GM19468 (cell line): Measurements from ENCODE around the gene DOK1.
"Not testable (repeated sequence)": the region's sequence is repeated elsewhere in the genome, so short reads cannot be mapped to it uniquely, and the experiment has no call there.

ENCODE experiments used
- ATAC-seq: cut with Tn5 transposase; IDR thresholded peaks from one replicate; pipeline ENCODE4 v1.9.1; 2021; ENCODE audit warnings: mild to moderate bottlenecking, moderate library complexity, moderate number of reproducible peaks; ENCODE audit not compliant: unreplicated experiment; ENCODE audit errors: extremely low read depth

Gene DOK1

DNA sequence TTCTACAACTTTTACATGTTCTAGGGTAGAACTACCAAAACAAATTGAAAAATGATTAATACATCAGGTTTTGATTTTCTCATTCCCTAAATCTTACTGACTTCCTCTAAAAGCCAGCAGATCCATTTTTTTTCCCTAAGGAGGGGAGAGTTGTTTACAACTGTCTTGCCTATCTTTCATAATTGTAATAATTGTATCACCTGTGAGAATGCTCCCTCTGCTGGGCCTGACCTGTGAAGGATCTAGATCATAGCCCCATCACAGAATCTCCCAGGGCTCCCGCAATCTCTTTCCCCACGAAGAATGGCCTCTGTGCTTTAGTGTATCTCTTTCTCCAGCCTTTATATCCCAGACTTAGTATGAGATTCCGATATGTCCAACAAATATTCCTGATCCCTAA, 9.9 kb upstream of the DOK1 start:
- no peak for ATAC-seq

GRCh38 chr2:74546004-74546403, 8.5 kb upstream of the DOK1 start:
- no peak for ATAC-seq

DNA sequence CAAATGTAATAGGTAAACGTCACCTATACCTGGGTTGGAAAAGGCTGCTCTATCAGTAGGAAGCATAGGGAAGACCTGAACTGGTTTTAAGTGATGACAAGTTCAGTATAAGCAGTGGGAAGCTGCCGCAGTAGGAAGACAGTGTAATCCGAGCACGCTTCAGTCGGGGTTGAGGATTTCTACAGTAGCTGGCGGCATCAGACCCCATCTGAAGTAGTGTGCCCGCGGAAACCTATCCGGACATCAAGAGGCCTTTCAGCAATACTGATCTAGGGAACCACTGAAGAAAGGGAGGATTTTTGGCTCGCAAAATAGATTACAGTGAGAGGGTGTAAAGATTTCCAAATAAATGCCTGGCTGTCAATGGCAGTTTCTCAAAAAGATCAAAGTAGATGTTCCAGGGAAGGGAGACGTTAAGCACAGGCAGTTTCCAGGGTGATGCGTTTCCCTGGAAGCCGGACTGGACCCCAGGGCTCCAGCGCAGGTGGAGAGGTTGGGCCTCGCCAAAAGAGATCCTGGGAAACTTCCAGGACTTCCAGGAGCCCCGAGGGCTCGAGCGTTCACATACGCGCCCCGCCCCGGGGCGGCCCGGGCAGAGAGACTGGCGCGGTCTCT, 6.1 kb upstream of the DOK1 start:
- no peak for ATAC-seq

- no peak for ATAC-seq
Measured at GRCh38 chr2:74548900-74549826, 5.4 kb upstream of the DOK1 start.

DNA sequence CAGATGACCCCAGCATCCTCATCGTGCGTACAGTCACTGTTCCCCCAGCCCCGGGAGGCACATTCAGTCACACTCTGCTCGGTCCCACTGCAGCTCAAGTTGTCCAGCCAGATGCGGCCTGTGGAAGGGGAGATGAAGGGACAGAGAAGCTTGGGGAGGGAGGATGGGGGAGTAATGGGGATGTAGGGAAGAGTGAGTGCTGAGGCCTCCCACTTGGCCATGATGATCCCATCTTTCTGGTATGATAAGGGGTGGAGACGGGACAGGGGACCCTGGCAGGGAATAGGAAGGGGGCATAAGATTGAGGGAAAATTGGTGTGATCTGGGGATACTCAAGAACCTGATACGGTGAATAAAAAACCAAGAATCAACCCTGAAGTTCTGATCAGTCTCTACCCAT, 4.3 kb upstream of the DOK1 start:
- no peak for ATAC-seq

DNA sequence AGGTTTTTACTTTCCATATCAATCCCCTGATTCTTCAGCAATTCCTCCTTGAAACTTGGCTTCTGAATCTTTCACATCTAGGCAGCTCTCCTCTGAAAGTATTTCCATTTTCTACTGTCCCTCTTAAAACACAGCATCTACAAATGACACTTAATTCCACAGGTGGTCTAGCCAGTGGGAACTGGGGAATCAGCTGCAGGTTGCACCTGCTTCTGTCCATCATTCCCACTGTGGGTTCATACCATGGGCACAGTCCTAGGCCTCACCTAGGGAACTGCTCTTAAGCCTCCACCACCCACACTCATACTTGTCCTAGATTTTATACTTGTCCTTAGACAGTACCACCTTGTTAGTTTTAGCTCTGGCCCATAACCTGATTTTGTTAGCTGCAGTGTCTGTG, 3.0 kb upstream of the DOK1 start:
- ATAC-seq: no peak

- ATAC-seq: no peak
Measured at GRCh38 chr2:74551942-74552913, 2.3 kb upstream of the DOK1 start.

GRCh38 chr2:74552914-74553811, 1.4 kb upstream of the DOK1 start:
- ATAC-seq: no peak

DNA sequence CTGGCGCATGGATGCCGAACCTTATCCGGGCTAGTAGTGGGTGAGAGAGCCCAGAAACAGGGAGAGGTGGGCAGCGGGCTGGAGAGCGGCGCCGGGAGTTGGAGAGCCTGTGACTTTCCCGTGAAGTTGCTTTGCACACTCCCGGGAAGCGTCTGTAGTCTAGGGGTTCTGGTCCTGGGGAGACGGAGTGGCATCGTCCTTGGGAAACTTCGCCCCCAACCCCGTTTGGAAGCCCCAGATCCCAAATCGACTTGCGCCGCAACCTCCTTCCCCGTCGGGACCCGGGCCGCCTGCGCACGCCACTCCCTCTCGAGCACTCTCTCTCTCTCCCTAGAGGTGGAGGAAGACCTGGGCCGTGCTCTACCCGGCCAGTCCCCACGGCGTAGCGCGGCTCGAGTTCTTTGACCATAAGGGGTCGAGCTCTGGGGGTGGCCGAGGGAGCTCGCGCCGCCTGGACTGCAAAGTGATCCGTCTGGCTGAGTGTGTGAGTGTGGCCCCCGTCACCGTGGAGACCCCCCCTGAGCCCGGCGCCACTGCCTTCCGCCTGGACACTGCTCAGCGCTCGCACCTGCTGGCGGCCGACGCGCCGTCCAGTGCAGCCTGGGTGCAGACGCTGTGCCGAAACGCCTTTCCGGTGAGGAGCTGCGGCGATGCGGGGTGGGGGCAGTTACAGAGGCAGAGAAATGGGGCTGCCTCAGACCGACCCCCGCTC, 456 bp downstream of the DOK1 start:
- no peak for ATAC-seq

DNA sequence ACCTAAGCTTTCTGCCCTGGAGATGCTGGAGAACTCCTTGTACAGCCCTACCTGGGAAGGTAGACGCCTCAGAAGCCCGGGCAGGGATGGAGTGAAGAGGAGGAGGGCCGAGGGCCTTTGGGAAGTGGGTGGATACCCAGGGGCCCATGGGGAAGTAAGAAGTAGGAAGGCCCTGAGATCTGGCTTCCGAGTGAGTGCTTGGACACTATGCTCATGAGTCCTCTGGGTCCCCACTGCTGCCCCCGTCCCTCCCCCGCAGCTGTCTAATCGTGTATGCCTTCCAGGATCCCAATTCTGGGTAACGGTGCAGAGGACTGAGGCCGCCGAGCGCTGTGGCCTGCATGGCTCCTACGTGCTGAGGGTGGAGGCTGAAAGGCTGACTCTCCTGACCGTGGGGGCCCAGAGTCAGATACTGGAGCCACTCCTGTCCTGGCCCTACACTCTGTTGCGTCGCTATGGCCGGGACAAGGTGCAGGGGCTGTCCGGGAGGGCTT, 1.1 kb downstream of the DOK1 start:
- ATAC-seq: no peak

DNA sequence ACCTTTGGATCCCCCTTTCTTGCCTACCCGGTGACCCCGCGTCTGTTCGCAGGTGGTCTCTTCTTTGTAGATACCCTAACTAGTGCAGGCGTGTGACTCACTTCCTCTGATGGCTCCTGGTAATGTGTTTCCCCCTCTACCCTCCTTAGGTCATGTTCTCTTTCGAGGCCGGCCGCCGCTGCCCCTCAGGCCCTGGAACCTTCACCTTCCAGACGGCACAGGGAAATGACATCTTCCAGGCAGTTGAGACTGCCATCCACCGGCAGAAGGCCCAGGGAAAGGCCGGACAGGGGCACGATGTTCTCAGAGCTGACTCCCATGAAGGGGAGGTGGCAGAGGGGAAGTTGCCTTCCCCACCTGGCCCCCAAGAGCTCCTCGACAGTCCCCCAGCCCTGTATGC, 1.6 kb downstream of the DOK1 start:
- no peak for ATAC-seq

DNA sequence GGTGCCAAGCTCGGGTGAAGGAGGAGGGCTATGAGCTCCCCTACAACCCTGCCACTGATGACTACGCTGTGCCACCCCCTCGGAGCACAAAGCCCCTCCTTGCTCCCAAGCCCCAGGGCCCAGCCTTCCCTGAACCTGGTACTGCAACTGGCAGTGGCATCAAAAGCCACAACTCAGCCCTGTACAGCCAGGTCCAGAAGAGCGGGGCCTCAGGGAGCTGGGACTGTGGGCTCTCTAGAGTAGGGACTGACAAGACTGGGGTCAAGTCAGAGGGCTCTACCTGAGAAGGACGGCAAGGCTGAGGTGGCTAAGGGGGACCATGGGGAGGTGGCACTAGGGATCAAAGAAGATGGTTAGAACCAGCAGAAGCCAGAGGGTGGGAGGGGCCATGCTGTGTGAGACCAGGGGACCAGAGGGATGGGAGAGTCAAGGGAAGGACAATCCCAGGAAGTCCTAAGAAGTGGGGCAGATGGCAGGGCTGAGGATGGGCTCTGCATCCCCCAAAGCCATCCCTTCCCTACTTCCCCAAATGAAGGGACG, 2.4 kb downstream of the DOK1 start:
- no peak for ATAC-seq

- ATAC-seq: no peak
Measured at GRCh38 chr2:74558284-74559230, 4.0 kb downstream of the DOK1 start.

DNA sequence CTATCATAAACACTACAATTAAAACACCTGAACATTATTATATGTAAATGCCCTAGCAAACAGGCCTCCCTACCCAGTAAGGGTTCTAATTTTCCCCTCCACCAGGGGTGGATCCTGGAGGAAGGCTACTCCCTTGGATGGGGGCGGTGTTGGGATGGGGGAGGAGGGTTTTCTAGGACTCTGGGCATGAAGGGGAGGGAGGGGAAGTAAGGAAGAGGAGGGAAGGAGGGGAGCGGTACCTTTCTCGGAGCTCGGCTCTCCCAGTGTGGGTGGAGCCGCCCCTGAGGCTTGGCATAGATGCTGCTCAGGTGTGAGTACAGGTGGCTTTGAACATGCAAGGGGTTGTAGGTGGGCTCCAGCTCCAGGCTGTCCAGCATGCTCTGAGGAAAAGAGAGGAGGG, 5.4 kb downstream of the DOK1 start:
- ATAC-seq: no peak

DNA sequence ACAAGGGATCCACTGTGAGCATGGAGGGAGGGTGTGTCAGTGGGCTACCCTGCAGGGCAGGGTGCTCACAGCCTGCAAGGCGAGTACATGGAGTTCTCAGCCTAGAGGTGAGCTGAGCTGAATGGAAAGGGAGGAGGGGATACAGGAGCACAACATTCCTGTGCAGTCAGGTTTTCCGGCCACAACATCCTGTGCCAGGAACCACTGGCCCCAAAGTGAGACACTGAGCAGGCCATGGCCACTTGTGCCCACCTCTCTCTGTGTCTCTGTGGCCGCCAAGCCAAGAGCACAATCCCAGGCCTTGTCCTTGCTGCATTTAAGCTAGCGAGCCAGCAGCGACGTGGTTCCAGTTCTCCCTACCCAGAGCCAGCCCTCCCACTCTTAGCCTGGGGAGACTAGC, 6.1 kb downstream of the DOK1 start:
- ATAC-seq: no peak

- not testable (repeated sequence) for ATAC-seq
Measured at GRCh38 chr2:74561022-74561421, 6.5 kb downstream of the DOK1 start.

GRCh38 chr2:74562126-74562775, 7.7 kb downstream of the DOK1 start:
- no peak for ATAC-seq
